GM12874 (cell line): ENCODE measurements around the gene IL17D.

Source experiments
- CTCF ChIP-seq: IDR thresholded peaks from 2 replicates; pipeline ENCODE4 v1.5.1; 2011; ENCODE audit warnings: low read depth, mild to moderate bottlenecking, control low read depth, low read length, moderate library complexity; ENCODE audit not compliant: insufficient read depth

IL17D gene

GRCh38 chr13:20706661-20707060 lies 3.2 kb downstream of the IL17D start:
- no peak for TF ChIP-seq CTCF

- TF ChIP-seq CTCF: no peak
These were observed 4.7 kb downstream of the IL17D start for GRCh38 chr13:20708216-20708615.

GRCh38 chr13:20709369-20709768 lies 5.9 kb downstream of the IL17D start:
- no peak for TF ChIP-seq CTCF

- TF ChIP-seq CTCF: no peak
These were observed 6.3 kb downstream of the IL17D start for GRCh38 chr13:20709782-20710181.

- TF ChIP-seq CTCF: no peak
These were observed 8.0 kb downstream of the IL17D start for GRCh38 chr13:20711301-20712044.

- no peak for TF ChIP-seq CTCF
These were observed 9.5 kb downstream of the IL17D start for GRCh38 chr13:20713014-20713376.

- TF ChIP-seq CTCF: no peak
These were observed 10.3 kb downstream of the IL17D start for GRCh38 chr13:20713751-20714150.
